OCI-LY1 (cell line): ENCODE data around the gene FAM227A.

Experiments
- EZH2 ChIP-seq: fragments of 200-600 bp; sonication (generic), shearing (Covaris generic); IDR thresholded peaks from 2 replicates; pipeline ENCODE4 v1.8.0; 2017; ENCODE audit warnings: borderline replicate concordance, mixed run types, mild to moderate bottlenecking, antibody characterized with exemption, low read length, moderate library complexity, mixed read lengths
- TF ChIP-seq, protein P1 (sequence below): fragments of 200-600 bp; sonication (generic), shearing (Covaris generic); IDR thresholded peaks from 2 replicates; pipeline ENCODE4 v1.5.1; 2017; ENCODE audit warnings: mild to moderate bottlenecking, antibody characterized with exemption, low read length, moderate library complexity, mixed read lengths

- TF ChIP-seq, protein P1, sequence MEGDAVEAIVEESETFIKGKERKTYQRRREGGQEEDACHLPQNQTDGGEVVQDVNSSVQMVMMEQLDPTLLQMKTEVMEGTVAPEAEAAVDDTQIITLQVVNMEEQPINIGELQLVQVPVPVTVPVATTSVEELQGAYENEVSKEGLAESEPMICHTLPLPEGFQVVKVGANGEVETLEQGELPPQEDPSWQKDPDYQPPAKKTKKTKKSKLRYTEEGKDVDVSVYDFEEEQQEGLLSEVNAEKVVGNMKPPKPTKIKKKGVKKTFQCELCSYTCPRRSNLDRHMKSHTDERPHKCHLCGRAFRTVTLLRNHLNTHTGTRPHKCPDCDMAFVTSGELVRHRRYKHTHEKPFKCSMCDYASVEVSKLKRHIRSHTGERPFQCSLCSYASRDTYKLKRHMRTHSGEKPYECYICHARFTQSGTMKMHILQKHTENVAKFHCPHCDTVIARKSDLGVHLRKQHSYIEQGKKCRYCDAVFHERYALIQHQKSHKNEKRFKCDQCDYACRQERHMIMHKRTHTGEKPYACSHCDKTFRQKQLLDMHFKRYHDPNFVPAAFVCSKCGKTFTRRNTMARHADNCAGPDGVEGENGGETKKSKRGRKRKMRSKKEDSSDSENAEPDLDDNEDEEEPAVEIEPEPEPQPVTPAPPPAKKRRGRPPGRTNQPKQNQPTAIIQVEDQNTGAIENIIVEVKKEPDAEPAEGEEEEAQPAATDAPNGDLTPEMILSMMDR, result no peak
- TF ChIP-seq EZH2, result no peak
These were observed 86.0 kb downstream of the FAM227A start, which contains the start of gene DMC1 for GRCh38 chr22:38569972-38570778.
